KOPT-K1 (cell line): ENCODE results near the gene IDI1.
A peak's percentile ranks its signal among the peaks of the same experiment; 100 is the strongest.

Source experiments
- H3K27ac ChIP-seq: fragments of 200-600 bp; sonication (generic); 2 replicates; pipeline ENCODE4 v1.5.1; 2016; ENCODE audit warnings: antibody characterized with exemption, mild to moderate bottlenecking, low read depth, low read length; ENCODE audit not compliant: poor library complexity, severe bottlenecking
- H3K36me3 ChIP-seq: fragments of 200-600 bp; sonication (generic); 2 replicates; pipeline ENCODE4 v1.5.1; 2017; ENCODE audit warnings: antibody characterized with exemption, mild to moderate bottlenecking, low read length, moderate library complexity; ENCODE audit not compliant: insufficient read depth
- H3K9me3 ChIP-seq: fragments of 200-600 bp; sonication (generic); 2 replicates; pipeline ENCODE4 v1.5.1; 2017; ENCODE audit warnings: antibody characterized with exemption, low read length, mild to moderate bottlenecking; ENCODE audit not compliant: insufficient read depth, poor library complexity, severe bottlenecking

IDI1 gene

DNA sequence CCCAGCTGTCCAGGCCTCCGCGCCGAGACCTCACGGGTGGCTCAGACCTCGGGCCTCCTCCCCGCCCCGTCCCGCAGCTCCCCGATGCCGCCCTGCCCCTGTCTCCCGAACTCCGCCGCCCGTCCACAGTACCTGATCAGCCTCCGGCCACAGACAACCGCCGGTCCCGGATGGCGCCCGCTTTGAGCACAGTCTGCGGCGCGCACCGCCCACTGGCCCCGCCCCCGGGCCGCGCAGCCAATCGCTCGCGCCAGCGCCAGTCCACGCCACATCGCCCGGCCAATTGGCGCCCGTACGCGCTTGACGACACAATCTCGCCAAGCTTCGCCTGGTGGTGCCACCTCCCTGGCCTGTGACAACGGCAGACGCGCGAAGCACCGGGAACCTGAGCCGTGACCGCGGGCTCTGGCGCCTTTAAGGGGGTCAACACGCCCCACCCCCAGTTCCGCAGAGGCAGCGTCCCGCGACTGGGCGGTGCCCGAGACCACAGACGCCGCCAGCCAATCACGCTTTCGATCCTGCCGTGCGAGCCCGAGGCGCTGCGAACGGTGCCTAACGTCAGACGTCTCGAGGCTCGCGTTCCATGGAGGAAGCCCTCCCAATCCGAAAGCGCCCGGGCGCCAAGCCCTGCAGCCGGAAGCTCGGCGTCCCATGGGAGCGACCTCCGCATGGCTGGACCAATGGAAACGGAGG, at the start of gene IDI1:
IDI1 (minus strand) TSS at position 388 of the 693 bp plus-strand sequence; CDS start at position 272, 116 bp downstream.
- Histone ChIP-seq H3K9me3 (no peaks in the 10 kb centered on the region), H3K36me3 (peaks cover 59% of the 10 kb centered on the region), H3K27ac (peak within 1 kb of the TSS; percentile 89)

DNA sequence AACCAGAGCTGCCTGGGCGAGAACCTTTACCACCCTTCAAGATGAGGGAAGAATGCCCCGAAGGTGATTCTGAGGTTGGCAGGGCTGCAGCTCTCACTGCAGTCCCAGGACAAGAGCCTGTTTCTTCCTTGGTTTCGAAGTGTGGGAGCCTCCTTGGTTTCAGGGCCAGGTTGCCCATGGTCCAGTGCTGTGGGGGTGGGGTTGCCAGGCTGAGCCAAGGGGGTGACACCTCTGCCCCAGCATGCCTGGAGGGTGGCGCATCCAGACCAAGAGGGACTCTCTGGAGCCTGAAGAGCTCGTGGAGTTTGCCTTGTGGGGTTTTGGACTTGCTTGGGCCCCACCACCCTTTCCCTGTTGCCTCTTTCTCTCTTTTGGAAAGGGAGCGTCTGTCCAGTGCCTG, 48.5 kb upstream of the IDI1 start:
- Histone ChIP-seq H3K9me3 (no peaks in the 10 kb centered on the region), H3K27ac (no peak overlapping the region), H3K36me3 (peaks cover 98% of the 10 kb centered on the region)

GRCh38 chr10:1096287-1096889, 47.5 kb upstream of the IDI1 start:
- no peaks in the 10 kb centered on the region for H3K9me3 ChIP-seq
- H3K36me3 ChIP-seq = peaks cover 92% of the 10 kb centered on the region
- H3K27ac ChIP-seq = no peak overlapping the region

DNA sequence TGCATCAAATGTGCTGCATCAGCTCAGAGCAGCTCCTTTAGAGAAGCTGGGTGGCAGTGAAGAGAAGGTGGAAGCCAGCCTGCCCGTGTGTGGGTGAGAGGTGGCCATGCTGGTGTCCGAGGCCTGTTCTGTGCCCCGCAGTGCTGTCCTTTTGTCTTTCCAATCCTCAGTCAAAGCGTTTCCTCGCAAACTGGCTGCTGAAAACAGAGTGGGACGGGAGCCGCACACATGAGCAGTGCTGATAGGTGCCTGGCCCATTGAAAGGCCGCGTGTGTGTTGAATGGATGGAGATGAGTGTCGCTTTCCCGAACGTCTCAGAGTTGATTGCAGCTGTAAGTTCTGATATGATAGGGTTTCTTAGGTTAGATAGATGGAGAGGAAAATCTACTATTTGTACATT, 46.6 kb upstream of the IDI1 start:
- Histone ChIP-seq H3K36me3 (peaks cover 92% of the 10 kb centered on the region), H3K27ac (no peak overlapping the region), H3K9me3 (no peaks in the 10 kb centered on the region)

DNA sequence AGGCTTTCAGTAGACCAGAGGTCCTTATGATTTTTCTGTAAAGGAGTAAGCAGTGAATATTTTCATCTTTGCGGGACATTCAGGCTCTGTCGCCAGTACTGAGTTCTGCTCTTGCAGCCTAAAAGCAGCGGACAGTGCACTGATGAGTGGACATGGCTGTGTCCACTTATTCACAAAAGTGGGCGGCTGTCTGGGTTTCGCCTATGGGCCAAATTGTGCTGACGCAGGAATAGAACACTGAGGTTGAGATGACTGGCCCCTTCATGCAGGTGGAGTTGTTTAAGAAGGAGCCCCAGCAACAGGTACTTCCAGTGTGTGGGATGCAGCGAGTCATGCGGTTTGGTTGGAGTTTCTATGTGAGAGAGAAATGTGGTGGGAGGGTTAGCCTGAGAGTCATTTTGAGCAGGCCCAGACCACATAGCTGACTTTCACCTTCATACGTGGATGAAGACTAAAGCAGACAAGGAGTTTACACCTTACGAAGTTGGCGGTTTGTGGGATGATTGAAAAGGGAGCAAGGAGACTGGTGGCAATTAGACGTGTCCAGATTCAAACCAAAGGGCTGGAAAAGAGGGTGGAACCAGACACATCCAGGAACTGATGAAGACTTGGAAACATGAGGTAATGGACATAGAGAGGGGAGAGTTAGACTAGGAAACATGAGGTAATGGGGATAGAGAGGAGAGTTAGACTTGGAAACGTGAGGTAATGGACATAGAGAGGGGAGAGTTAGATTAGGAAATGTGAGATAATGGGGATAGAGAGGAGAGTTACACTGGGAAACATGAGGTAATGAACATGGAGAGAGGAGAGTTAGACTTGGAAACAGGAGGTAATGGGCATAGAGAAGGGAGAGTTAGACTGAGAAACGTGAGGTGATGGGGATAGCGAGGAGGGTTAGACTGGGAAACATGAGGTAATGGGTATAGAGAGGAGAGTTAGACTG, 45.5 kb upstream of the IDI1 start:
- H3K9me3 ChIP-seq = no peaks in the 10 kb centered on the region
- H3K36me3 ChIP-seq = peaks cover 93% of the 10 kb centered on the region

DNA sequence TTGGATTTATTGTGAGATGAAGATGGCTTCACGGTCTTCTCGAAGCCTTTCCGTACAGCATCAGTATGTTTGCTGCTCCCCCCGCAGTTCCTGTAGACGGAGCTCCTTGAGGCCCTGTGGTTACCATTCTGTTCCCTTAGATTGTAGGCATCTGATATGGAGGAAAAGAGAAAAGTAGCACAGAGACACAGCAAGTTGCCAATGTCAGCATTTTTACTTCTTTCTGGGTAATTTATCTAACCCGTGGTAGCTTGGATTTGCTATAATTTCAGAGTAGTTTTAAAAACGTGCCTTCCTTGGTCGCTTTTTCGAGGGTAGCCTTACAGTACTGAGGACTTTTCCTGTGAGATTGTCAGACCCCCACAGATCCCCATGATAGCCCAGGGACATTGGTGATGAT, 44.8 kb upstream of the IDI1 start:
- H3K27ac ChIP-seq = no peak overlapping the region
- peaks cover 93% of the 10 kb centered on the region for H3K36me3 ChIP-seq
- H3K9me3 ChIP-seq = no peaks in the 10 kb centered on the region

More for the DNA sequence above, 45.5 kb upstream of the IDI1 start:
- no peak overlapping the region for H3K27ac ChIP-seq

DNA sequence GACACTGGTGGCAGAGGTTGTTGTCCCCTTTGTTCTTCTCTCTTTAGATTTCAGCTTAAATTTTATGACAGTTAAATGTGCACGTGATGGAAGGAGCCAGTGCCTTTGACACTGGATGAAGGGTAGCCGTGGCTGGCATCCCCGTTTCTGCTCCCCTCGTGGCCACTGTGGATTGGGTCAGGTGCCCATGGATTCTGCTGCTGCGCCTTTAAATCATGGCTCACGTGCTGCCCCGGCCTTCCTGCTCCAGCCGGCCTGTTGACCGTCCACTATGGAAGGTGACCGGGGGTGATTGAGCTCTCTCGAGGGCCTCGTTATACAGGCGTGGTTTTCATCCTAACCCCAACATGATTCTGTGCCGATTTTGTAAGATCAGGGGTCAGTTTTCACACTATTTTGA, 41.8 kb upstream of the IDI1 start:
- Histone ChIP-seq H3K27ac (no peak overlapping the region), H3K36me3 (peaks cover 93% of the 10 kb centered on the region), H3K9me3 (no peaks in the 10 kb centered on the region)

DNA sequence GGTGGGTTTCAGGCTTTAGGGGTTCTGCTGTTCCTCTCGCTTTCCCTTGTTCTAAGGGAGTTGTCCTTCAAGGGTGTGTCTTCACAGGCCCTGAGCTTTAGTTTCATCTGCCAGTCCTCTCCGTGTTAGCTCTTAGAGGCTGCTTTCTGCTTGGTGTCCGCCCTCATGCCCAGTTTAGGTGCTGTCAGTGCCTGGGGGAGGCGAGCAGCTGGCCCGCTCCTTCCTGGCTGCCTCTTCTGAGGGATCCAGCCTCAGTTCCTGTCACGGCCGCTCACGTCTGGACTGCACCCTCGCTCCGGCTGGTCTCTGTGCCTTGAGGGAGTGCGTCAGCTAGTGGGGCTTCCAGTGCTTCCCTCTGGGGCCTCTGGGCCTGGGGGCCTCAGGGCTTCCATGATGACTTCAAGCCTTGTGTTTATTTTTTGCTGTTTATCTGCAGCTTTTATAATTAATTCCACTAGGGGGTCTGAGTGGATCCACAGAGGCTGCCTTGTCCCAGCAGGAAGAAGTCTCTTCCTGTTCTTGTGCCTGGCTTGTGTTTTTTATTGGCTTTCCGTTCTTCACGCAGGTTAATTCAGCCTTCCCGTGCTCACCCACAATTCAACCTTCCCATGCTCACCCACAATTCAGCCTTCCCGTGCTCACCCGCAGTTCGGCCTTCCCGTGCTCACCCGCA, 40.2 kb upstream of the IDI1 start:
- Histone ChIP-seq H3K36me3 (peaks cover 93% of the 10 kb centered on the region), H3K9me3 (no peaks in the 10 kb centered on the region), H3K27ac (no peak overlapping the region)

GRCh38 chr10:1086787-1087186, 37.9 kb upstream of the IDI1 start:
- Histone ChIP-seq H3K36me3 (peaks cover 98% of the 10 kb centered on the region), H3K9me3 (no peaks in the 10 kb centered on the region), H3K27ac (no peak overlapping the region)

DNA sequence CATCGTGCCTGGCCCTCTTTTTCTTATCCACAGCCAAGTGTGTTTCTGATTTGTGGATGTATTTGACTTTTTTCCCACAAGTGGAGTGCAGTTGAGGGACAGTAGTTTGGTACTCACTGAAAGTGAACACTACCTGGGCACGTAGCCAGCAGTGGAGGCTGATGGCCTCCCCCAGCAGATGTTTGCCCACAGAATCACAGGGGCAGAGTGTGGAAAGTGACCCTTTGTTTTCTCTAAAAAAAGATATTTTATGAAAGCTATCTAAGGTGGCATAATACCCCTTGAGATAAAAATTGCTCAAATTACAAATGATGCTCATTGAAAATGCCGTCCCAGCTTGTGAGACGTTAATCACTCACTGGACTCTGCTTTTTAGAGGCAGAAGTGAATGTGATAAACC, 36.3 kb upstream of the IDI1 start:
- H3K27ac ChIP-seq = no peak overlapping the region
- peaks cover 99% of the 10 kb centered on the region for H3K36me3 ChIP-seq
- H3K9me3 ChIP-seq = no peaks in the 10 kb centered on the region

GRCh38 chr10:1084011-1084950, 35.4 kb upstream of the IDI1 start:
- Histone ChIP-seq H3K27ac (no peak overlapping the region), H3K36me3 (peaks cover 100% of the 10 kb centered on the region), H3K9me3 (no peaks in the 10 kb centered on the region)

GRCh38 chr10:1083581-1083980, 34.7 kb upstream of the IDI1 start:
- Histone ChIP-seq H3K9me3 (no peaks in the 10 kb centered on the region), H3K27ac (no peak overlapping the region), H3K36me3 (peaks cover 100% of the 10 kb centered on the region)

DNA sequence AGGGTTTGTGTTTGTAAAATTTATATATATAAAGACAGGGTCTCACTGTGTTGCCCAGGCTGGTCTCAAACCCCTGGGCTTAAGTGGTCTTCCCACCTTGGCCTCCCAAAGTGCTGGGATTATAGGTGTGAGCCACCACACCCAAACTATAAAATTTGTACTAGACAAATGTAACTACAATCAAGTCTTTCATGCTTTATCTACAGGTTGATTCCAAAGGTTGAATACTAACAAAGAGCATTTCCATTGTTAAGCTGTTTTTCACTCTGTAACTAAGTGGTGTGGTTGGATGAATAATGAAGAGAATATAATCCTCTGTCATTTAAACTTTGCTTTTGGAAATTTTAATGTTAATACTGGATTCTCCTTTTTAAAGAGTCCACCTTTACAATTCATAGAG, 29.7 kb upstream of the IDI1 start:
- Histone ChIP-seq H3K36me3 (peaks cover 91% of the 10 kb centered on the region), H3K27ac (no peak overlapping the region), H3K9me3 (no peaks in the 10 kb centered on the region)

- H3K27ac ChIP-seq = no peak overlapping the region
- H3K9me3 ChIP-seq = no peaks in the 10 kb centered on the region
- peaks cover 78% of the 10 kb centered on the region for H3K36me3 ChIP-seq
These were observed 25.9 kb upstream of the IDI1 start for GRCh38 chr10:1074748-1075308.
